HG02885 (cell line): ENCODE measurements around the gene GSTA2.
"Not testable (repeated sequence)": the region's sequence is repeated elsewhere in the genome, so short reads cannot be mapped to it uniquely, and the experiment has no call there.

Experiments used
- ATAC-seq: cut with Tn5 transposase; IDR thresholded peaks from one replicate; pipeline ENCODE4 v1.9.1; 2021; ENCODE audit warnings: mild to moderate bottlenecking; ENCODE audit not compliant: unreplicated experiment, poor library complexity

The GSTA2 gene

DNA sequence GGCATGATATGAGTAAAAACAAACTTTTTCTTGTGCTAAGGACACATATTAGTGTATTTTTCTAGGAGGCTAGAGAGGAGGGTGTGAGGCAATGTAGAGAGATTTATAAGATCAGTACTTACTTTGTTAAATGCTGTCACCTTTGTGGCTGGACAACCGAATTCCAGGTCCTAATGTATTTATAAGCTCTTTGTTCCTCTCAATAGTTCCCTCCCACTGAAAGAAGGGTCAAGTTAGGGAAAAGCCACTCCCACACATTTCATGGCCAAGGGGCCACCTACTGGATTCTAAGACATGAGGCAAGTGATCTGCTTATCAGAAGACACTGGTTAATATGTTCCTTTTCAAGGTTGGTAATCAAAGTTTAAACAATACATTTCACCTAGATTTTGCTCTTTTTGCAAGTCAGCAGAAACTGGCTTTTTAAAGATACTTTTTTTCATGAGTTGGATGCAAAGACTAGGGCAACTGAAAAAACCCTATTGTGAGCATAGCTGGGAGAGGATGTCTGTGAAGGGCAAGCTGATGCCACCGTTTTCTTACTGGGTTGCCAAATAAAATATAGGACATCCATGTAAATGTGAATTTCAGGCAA lies at the start of gene GSTA2:
GSTA2 (minus strand) TSS at position 154 of the 595 bp plus-strand sequence. CDS start 5,528 bp downstream, outside the sequence.
- ATAC-seq, result not testable (repeated sequence)

DNA sequence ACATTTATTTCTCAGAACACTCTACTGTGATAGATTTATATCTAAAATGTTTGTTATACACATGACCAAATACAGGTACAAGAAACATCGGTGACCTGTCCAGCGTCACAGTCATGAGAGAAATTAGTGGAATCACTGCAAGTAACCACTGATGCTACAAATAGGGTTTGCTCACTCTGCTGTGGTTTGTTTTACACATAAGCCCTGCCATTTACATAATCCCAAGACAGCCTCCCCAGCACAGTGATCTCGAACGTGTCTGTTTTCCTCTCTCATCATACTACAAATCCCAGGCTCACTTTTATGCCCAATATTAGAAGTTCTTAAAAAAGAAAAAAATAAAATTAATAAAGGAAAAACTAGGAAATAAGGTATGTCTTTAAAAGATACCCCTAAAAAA lies 46.5 kb upstream of the GSTA2 start:
- ATAC-seq, result not testable (repeated sequence)

DNA sequence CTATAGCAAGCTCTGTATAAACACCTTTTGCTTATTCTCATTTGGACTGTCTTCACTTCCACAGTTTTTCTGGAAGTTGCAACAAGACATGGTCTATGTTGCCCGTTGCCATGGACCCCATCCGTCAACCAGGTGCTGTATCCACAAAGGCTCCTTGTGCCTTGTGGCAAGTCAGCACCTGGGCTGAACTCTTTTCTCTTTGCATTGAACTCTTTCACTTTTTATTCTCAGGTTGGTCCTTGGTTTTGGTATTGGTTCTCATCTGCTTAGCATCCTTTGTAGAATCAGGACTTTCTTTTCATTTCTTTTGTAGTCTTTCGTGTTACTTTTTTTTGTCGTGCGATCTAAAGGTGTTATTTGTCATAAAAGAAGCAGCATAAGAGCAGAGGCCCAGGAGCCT lies 45.4 kb upstream of the GSTA2 start:
- no peak for ATAC-seq

DNA sequence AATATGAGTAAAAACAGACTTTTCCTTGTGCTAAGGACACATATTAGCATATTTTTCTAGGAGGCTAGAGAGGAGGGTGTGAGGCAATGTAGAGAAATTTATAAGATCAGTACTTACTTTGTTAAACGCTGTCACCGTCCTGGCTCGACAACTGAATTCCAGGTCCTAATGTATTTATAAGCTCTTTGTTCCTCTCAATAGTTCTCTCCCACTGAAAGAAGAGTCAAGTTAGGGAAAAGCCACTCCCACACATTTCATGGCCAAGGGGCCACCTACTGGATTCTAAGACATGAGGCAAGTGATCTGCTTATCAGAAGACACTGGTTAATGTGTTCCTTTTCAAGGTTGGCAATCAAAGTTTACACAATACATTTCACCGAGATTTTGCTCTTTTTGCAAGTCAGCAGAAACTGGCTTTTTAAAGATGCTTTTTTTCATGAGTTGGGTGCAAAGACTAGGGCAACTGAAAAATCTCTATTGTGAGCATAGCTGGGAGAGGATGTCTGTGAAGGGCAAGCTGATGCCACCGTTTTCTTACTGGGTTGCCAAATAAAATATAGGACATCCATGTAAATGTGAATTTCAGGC lies 40.5 kb upstream of the GSTA2 start, which contains the start of gene GSTA1:
GSTA1 (minus strand) TSS at position 149 of the 588 bp plus-strand sequence. CDS start 4,549 bp downstream, outside the sequence.
- not testable (repeated sequence) for ATAC-seq

DNA sequence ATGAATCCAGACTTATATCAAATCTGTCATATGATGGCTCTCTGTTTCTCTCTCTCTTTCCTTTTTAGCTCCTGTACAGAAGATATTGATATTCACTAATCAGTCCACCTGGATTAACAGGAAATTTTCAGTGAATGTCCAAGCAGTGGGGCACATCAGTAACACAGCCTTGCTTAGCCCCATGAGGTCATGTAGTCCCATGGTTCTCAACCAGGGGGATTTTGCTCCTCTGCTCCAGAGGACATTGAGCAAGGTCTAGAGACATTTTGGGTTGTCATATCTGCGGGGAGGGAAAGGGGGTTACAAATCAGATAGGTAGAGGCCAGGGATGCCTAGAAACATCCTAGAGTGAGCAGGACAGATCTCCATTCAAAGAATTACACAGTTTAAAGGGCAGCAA lies 39.5 kb upstream of the GSTA2 start:
- no peak for ATAC-seq

DNA sequence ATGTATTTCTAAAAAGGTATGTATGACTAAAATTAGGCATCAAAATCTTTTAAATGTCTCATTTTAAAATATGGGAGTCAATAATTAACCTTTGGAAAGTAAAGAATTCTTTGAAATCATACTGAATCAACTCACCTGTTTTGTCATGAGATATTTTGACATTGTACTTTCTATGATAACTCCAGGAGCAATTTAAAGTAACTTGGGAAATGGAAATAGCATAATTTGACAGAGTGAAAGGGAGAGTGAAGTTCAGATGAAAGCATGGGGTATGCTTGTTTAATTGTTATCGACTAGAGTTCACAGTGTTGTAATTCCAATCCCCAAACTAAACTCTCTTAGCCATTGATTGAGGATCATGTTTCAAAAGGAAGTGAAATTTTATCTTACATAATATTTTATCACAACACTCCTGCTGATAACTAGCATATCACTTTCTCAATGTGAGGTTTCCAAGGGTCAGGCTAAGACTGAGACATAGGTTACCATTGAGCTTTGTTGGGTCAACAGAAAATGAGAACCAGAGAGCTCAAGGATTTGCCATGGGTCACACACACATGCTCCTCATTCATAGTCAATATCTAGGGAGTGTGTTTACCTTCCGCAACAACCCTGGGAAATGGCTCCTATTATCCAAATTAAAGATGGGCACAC lies 38.0 kb upstream of the GSTA2 start:
- no peak for ATAC-seq

DNA sequence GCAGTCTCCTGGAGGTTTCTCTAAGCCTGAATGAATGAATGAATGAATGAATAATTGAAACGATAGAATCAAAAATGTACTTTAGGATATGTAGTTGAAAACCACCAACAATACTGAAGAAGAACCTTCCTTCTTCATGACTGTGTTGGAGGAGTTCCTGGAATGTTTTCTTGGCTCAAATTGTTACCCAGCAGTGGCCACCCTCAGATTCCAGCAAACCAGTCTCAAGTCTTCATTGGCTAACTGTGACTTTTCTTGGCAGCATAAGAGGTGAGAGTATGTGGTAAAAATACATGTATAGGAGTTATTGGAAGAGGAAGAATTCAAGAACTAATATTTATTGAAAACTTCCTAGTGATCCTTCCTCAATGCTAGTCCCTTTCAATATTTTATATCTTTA lies 36.0 kb upstream of the GSTA2 start:
- ATAC-seq, result not testable (repeated sequence)

DNA sequence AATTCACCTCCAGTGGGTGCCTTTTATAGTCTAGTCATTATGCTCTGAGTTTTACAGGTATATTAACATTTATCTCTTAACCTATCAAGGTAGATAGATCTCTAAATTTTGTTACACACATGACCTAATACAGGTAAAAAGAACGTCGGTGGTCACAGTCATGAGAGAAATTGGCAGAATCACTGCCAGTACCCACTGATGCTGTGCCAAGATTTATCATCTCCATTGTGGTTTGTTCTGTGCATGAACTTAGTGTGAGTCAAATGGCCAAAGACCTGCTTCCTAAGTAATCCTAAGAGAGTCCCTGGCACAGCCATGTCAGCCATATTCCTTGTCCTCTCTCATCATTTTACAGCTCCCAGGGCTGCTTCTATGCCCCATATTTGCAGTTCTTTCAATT lies 31.1 kb upstream of the GSTA2 start:
- ATAC-seq, result not testable (repeated sequence)

DNA sequence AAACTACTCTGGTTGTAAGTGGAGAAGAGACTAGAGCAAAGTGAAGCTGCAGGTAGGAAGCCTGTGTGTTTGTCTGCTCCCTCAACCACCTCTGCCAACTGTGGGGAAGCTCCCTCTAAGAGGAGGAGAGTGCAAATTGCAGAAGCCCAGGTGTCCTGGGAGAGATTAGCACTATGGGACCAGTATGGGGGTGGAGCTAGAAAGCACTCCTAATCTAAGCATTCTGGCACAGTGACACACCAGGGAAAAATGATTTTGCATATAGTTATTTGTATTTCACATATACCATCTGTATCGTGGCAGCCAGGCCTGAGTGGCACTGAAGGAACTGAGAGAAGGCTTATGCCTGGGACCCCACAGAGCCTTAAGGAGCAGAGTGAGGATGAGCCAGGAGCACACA lies 27.6 kb upstream of the GSTA2 start:
- no peak for ATAC-seq

DNA sequence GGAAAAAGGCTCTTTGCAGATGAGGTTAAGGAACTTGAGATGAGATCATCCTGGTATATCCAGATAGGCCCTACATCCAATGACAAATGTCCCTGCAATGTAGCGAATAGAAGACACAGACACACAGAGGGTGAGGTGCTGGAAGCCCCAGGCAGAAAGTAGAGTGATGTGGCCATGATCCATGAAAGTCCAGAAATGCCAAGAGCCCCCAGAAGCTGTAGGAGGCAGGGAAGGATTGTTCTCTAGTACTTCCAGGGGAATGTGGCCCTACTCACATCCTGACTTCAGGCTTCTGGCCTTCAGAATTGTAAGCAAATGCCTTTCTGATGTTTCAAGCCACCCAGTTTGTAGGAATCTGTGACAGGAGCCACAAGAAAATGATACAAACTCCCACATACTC lies 26.4 kb upstream of the GSTA2 start:
- not testable (repeated sequence) for ATAC-seq

DNA sequence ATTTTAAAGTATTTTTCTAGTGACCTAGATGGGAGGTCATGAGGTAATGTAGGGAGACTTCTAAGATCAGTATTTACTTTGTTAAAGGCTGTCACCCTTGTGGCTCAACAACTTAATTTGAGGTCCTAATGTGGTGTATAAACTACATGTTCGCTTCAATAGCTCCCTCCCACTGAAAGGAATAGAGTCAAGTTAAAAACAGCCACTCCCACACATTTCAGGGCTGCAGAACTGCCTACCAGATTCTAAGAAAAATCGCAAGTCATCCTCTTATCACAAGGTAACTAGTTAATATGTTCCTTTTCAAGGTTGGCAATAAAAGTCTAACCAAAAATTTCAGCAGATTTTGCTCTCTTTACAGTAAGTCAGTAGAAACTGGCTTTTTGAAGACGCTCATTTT lies 25.2 kb upstream of the GSTA2 start:
- ATAC-seq, result no peak

DNA sequence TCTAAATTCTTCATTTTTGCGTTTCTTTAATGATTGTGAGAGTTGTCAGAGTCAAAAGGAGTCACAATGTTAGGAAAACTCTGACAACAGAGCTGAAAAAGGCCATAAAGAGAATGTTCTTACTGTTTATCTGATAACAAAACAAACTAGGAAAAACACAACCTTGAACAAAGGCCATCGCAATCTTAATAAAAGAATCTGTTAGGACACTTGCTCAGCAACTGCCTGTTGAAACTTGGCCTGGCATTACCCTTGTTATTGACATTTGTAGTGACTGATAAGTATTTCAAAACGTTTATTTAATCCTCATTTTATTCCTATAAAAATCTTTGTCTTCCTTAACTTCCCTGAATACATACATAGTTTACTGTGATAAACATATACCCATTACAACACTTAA lies 24.6 kb upstream of the GSTA2 start:
- ATAC-seq, result no peak

DNA sequence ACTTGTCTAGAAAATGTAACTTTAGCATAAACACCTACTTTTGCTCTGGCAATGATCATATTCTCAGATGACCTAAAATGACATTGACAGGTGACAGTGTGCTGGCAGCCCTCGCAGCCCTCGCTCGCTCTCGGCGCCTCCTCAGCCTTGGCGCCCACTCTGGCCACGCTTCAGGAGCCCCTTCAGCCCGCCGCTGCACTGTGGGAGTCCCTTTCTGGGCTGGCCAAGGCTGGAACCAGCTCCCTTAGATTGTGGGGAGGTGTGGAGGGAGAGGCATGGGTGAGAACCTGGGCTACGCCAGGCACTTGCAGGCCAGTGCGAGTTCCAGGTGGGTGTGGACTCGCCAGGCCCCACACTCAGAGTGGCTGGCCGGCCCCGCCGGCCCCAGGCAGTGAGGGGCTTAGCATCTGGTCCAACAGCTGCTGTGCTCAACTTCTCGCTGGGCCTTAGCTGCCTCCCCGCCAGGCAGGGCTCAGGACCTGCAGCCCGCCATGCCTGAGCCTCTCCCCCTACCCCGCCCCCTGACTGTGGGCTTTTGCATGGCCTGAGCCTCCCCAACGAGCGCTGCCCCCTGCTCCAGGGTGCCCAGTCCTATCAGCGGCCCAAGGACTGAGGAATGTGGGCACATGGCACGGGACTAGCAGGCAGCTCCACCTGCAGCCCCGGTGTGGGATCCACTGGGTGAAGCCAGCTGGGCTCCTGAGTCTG lies 23.1 kb upstream of the GSTA2 start:
- no peak for ATAC-seq

DNA sequence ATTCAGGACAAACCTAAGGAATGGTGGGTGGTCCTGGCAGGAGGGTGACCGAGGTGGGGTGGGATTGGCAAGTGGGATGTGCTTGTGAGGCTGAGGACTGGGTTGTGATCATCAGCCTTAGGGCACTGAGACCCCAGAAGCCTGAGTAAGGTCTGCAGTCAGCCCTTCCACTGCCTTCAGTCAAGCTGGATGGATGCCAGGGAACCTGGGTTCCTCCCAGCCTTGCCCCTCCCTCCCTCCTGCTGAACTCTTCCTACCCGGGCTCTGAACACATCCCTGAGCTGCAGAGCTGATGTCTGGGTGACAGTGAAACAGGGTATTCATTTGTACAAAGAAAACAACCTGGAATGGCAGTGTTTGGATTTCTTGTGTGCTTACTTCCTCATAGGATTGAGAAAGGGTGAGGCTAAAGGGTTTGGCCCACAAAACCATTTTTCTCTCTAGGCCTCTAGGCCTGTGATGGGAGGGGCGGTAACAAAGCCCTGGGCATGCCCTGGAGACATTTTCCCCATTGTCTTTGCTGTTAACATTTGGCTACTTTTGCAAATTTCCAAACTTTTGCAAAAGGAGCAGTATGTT lies 19.5 kb upstream of the GSTA2 start:
- not testable (repeated sequence) for ATAC-seq

DNA sequence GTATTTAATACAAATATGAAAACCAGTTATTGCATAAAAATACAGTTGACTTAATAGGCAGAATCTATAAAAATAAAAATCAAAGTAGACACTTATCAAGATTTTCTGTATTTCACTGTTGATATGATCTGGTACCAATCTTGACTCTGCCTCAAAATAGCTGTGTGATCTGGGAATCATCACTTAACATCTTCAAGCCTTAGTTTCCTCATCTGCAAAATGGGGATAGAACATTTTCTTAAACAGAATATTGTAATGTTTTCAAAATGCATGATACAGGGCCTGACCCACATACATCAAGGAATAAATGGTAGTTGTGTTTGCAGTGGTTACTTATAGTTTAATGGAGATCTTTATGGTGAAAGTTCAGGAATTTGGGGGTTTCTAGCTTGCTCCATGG lies 18.9 kb upstream of the GSTA2 start:
- ATAC-seq, result not testable (repeated sequence)

DNA sequence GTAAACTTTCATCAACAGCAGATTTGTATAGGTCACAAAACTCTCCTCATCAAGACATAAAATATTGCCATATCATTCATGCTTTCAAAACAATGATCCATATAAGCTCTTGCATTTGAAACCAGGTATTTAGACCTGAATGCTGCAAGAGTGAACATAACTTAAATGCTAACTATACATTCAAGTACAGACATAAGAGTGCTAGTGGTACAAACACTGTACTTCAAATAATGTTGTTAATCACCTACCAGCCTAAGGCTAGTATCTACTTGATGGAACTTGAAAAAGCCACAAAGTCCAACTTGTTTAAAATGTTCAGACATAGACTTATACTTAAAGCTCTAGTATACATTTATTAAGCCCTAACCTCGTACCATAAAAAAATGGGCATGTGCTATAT lies 16.0 kb upstream of the GSTA2 start:
- no peak for ATAC-seq

DNA sequence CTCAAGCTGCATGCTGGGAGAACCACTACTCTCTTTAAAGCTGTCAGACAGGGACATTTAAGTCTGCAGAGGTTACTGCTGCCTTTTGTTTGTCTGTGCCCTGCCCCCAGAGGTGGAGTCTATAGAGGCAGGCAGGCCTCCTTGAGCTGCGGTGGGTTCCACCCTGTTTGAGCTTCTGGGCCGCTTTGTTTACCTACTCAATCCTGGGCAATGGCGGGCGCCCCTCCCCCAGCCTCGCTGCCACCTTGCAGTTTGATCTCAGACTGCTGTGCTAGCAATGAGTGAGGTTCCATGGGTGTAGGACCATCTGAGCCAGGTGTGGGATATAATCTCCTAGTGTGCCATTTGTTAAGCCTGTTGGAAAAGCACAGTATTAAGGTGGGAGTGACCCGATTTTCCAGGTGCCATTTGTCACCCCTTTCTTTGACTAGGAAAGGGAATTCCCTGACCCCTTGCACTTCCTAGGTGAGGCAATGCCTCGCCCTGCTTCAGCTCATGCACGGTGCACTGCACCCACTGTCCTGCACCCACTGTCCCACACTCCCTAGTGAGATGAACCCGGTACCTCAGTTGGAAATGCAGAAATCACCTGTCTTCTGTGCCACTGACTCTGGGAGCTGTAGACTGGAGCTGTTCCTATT lies 13.6 kb upstream of the GSTA2 start:
- not testable (repeated sequence) for ATAC-seq

DNA sequence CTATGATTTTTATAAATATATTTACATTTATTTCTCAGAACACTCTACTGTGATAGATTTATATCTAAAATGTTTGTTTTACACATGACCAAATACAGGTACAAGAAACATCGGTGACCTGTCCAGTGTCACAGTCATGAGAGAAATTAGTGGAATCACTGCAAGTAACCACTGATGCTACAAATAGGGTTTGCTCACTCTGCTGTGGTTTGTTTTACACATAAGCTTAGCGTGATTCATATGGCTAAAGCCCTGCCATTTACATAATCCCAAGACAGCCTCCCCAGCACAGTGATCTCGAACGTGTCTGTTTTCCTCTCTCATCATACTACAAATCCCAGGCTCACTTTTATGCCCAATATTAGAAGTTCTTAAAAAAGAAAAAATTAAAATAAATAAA lies 6.1 kb upstream of the GSTA2 start:
- ATAC-seq, result not testable (repeated sequence)

DNA sequence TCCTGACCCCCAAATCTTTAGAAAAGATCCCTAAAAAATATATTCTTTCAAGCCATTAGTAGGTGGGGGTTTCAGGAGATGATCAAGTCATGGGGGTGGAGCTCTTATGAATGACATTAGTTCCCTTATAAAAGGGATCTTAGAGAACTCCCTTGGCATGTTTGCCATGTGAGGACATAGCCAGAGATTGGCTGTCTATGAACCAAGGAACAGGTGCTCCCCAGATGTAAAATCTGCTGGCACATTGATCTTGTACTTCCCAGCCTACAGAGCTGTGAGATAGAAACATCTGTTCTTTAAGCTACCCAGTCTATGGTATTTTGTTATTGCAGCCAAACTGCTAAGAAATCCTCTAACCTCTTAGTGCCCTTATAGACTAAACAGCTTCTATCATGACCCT lies 4.4 kb upstream of the GSTA2 start:
- ATAC-seq, result not testable (repeated sequence)
